HG02588 (cell line): ENCODE results near the gene EPN2.

Source experiments
- ATAC-seq: cut with Tn5 transposase; IDR thresholded peaks from one replicate; pipeline ENCODE4 v1.9.1; 2021; ENCODE audit warnings: mild to moderate bottlenecking, moderate library complexity; ENCODE audit not compliant: unreplicated experiment

The EPN2 gene

DNA sequence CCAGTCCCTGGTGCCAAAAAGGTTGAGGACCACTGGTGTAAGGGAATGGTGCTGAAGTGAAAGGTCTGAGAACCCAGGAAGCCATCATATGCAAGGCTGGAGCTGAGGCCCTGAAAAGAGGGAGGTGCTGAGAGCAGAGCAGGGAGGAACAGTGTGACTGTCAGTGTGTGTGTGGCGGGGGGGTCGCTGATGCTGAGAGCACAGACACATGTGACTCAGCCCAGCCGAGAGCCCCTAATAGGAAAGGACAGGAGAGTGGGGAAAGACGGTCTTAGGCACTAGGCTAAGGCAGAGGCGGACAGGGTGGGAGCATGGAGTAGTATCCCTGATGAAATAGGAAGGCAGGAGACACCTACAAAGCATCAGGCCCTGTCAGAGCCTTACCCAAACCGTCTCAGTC lies 124.2 kb downstream of the EPN2 start:
- no peak for ATAC-seq

DNA sequence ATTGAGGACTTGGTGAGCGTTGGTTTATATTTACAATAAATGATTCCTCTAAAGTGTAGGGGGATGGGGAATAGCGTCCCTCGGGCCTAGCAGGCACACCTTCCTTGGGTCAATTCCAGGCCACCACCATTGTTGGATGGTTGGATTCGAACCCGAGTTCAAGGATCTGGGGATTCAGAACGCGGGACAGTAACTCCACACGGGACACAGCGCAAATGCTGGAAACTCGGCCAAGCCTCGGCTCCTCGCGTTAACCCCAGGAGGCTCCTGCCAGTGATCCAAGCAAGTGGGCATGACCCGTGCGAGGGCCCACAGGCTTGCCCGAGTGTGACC lies 124.7 kb downstream of the EPN2 start:
- ATAC-seq, result no peak

DNA sequence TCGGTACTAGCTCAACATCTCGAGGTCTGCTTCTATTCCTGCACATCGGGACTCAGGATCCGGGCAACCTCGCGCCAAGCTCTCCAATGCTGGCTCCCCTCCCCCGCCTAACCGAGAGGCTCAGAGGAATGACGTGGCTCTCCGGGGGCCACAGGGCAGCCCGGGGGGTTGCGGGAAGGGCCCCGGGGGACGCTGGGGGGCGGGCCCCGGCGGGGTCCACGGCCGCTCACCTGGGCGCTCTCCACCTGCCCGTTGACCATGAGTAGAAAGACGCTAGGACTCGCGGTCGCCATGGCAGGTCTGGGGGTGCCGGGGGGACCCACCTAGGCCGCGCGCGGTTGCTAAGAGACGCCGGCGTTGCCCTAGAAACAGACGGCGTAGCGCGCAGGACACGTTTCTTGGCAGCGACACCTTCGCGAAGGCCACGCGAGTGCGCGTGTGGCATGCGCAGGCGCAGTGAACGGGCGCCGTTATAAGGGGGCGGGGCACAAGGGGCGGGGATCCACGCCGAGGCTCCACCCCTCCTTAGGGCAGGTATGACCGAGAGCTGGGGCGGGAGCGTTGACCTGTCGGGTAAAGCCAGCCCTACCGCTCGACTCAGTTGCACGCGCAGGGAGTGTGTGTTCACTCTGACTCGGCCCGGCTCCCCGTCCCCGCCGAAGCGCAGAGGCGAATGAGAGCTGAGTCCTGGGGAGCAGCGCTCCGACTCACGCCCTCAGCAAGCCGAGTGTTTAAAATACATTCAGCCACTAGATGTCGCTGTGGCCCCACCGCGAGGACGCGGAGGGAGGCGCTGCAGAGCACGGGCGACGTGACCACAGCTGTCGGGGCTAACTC lies 125.3 kb downstream of the EPN2 start, which contains the start of gene B9D1:
B9D1 (minus strand) TSS at position 447 of the 837 bp plus-strand sequence; CDS start at position 293, 154 bp downstream.
- ATAC-seq, result peak; percentile 75

DNA sequence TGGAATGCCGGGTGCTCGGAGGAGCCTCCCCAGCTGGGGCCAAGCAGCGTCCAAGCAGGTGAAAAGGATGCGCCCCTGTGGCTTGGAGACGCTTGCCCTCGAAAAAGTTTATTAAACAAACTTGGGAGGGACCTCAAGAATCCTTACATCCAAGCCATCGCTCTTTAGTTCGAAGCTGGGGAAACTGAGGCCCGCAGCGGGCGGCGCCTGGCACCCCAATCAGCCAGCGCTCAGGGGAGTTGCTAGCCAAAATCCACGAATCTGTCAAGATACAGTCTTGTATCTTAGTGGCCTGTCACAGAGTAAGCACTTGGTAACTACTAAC lies 125.9 kb downstream of the EPN2 start:
- no peak for ATAC-seq

DNA sequence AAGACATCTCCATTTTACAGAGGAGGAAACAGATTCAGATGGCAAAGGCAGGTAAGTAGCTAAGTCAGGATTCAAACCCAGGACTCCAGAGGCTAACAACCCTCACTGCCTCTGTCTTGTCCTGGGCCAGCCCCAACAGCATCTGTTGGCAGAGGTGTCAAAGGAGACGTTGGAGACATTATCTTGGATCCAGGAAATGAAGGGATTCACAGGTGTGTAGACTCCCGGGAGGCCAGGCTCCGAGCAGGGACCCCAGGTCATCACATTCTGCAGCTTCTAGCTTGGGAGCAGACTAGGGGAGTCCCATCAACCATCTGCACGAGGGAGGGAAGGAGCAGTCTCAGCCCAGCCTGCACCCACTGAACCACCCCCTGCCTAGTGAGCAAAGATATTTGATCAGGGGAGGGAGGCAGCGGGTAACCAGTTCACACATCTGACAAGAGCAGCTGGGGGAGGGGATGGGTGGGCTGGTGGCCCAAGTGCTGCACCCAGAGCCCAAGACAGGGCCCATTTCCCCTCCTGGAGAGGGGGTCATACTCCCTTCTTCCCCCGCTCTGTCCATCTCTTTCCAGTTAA lies 126.4 kb downstream of the EPN2 start:
- ATAC-seq, result no peak

DNA sequence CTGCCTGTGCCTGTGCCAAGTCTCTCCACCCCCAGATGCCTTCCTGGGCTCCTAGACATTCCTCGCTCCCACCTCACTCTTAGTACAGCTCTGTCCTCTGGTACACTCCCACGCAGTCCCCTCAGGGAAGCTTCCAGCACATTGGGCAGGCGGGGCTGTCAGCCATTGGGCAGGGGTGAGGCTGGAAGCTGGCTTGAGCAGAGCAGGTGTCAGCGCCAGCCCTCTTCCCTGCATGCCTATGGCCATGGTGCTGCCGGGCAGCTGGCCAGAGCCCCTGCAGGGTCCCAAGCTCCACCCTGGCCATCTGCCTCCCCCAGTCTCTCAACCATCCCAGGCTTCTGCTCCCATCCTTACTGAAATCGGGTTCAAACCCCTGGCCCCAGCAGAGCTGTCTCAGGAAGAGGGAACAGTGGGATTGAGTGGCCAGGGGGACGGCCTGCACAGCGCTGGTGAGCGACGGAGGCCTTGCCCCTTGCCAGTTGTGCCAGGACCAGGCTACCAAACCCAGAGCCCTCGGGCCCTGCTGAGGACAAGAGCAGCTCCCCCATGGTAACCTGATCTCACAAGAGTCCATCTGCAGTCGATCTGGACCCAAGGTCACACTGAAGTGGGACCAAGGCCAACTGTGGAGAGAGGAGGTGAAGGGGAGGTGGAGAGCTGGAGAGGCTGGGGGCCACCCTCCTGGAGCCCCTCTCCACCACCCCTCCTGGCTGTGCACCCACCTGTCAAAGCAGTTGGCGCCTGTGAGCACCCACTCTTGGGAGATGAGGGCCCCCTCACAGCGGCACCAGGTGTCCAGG lies 127.7 kb downstream of the EPN2 start:
- ATAC-seq, result no peak

DNA sequence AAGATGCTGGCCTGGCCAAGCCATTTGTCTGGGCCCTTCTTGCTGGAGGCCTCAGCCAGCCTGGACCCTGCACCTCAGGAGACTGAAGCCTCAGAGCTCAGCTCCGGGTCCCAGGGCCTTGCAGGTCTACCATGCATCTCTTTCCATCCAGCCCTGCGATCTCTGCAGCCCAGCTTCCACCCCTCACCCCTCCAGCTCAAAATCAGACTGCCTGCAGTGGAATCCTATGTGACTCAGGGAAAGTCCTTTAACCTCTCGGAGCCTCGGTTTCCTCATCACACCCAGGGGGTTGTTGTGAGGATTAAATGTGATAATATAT lies 128.3 kb downstream of the EPN2 start:
- no peak for ATAC-seq

DNA sequence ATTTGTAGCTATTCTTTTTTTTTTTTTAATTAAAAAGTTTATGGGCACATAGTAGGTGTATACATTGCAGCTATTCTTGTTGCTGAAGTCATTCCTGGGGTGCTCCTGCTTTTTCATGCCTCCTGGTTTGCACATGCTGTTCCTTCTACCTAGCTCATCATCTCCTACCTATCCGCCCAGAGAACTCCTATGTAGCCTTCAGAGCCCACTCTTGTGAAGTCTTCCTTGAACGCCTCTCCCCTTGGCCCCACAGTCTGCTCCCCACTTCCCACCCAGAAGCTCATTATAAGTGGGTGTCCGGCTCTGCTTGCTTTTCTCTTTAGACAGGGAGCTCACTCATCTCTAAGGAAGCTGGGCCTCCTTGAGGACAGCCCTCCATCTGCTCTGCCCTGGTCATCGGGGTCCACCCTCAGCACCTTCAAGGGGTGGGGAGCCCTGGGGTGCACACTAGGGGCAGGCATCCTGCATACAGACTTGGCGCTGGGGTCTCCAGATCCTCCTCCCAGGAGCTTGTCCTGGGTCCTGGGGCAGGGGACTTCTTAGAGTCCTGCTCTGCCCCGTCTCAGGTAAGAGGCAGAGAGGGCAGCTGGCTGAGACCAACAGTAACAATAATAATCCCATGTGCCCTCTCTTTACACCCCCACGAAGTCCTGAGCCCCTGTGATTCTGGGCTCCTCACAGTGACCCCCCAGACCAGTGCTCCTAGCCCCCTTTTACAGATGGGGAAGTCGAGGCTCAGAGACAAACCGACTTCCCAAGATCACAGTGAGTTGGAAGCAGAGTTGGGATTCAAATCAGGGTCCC lies 128.9 kb downstream of the EPN2 start:
- no peak for ATAC-seq

DNA sequence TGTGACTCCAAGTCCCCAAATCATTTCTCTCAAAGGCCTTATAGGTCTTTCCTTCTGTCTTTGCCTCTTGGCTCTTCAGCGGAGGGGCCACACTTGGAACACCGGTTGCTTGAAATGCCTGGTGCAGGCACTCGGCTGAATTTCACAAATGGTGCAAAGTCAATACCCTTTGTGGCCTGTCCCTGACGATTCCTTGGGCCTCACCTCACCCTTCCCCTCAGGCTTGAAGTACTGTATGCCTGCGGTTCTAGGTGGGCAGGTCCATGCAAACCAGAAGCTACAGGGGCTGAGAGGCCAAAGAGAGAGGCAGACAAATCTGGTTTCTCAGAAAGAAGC lies 129.4 kb downstream of the EPN2 start:
- ATAC-seq, result no peak

DNA sequence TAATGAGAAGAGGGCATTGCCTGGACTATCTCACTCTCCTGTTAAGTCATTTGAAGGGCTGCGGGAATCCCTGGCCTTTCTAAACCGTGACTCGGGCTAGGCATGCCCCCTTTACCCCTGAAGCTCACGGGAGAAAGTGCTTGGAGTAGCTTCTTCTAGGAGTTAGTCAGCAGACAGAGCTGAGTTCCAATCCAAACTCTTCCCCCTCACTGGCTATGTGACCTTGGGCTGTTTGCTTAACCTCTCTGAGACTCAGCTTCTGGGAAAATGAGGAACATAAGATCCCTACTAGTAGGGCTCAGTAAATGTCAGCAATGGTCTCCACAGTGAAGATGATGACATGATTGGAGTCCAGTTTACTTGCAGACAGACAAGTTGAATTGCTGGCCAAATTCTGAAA lies 131.1 kb downstream of the EPN2 start:
- no peak for ATAC-seq

DNA sequence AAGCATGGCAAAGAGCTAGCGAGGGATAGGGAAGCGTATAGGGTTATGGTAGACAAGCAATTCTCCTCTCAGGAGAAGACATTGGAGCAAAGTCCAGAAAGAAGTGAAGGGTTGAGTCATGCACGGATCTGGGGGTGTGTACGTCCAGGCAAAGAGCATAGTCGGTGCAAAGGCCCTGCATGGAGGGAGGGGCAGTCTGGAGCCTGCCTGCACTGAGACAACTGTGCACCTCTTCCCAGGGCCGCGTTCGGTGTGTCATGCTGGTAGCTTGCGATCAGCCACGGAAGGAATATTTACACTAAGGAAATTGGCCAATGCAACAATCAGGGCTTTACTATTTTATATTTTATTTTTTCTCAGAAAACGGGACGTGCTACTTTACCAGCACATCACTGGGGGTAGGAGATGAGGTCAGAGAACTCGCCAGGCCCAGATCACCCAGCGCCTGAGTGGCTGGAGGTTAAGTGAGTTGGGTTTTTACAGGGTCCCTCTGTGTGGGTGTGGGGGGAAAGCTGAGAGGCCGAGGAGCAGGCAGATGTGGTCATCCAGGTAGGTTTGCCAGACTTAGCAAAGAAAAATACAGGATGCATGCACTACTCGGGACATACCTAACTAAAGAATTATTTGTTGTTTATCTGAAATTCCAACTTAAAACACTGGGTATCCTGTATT lies 132.1 kb downstream of the EPN2 start:
- no peak for ATAC-seq

DNA sequence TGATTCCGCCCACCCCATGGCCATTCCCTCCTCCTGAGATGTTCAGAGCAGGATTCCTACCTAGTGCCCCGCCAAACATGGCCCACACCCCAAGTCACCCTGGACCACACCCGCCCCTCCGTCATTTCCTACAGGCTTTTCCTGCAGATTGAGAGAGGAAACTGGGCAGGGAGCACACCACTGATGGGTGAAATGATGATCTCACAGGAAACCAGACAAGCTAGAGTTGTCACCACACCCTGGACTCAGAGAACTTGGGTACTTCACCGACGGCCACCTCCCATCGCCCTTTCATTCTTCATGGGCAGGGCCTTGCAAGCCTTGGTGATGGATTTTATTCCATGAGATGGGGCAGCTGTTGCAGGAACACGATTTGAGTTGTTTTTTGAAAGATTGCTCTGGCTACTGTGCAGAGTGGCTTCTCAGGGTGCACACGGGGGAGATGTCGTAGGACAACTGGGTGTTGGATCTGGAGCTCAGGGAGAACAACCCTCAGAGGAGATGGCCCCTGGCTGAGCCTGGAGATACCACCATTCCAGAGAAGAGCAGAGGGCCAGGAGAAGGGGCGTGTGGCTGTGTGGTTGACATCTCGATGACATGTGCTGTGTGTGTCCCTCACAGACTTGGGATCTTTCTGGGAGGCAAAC lies 132.8 kb downstream of the EPN2 start:
- peak; percentile 15 for ATAC-seq

DNA sequence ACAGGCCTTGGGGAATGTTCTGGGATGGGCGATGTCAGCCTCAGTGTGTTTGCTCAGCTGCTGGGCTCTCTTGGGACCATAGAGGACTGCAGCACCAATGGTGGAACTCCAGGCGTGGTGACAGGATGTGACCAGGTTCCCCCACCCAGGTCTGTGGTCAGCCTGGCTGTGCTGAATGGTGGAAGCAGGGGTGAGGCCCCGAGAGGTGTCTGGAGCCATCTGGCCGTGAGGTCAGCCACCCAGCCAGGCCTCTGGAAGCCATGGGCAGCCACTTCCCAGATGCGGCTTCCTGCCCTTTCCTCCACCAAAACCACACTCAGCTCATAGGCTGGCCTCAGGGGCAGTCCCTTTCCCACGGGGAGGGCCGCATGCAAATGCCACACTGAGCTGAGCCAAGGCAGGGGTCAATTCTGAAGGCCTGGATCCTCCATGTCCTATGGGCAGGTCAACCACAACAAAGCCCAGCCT lies 133.4 kb downstream of the EPN2 start:
- peak; percentile 57 for ATAC-seq

DNA sequence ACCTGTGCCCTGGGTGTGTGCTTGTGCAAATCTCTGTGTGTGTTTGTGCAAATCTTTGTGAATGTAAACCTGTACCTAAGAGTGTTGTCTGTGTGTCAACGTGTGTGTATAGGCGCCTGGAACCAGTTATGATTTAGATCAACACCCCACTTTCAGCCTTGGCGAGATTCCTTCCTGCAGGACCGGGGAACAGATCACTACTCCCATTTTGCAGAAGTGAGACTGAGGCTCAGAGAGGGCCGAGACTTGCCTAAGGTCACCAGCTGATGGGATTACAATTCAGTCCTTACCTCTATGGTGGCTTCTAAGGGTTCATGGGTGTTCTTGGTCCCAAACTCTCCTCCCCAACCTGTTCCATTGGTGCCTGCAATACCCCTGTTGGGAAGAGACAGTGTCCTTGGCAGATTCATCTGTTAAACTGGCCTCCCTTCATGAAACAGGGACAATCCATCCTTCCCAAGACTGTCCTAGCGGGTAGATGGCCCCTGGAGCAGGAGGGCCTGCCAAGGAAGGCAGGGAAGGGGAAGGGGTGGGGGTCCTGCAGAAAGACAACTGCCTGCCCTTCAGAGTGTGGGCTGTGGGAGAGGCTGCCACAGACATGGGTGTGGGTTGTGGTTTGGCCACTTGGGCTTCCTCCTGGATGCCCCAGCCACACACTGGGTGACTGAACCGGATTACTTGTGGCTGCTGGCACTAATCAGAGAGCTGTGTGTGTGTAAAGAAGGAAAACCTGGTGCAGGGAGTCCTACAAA lies 134.3 kb downstream of the EPN2 start:
- ATAC-seq, result no peak

DNA sequence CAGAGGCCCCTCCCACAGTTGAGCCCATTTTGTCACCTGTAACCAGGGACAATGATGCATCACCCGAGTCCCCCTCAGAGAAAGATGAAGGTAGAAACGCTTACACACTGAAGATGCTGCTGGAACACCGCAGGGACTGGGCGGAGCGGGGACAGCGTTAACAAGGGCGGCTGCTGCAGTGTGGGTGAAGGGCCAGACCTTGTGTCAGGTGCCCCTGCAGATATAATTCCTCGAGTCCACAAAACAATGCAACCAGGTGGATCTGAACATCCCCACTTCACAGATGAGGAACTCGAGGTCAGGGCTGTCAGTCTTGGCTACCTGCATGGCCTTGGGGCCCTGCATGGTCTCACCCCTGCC lies 134.8 kb downstream of the EPN2 start:
- ATAC-seq, result no peak

DNA sequence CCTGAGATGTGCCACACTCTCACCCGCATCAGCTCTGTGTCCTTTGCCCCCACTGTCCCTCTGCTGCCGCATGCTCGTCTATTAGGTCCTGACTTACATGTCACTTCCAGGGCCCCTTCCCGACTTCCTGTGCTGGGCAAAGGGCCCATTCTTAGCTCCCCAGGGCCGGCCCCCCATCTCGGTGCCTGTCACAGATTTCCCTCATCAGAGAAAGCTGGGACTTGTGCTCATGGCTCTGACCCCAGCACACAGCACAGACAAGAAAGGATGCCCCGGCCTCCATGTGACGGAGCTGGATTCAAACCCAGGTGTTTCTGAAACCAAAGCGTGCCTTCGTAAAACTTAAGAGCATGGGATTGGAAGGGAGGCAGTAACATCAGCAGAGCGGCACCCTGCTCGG lies 135.3 kb downstream of the EPN2 start:
- no peak for ATAC-seq

DNA sequence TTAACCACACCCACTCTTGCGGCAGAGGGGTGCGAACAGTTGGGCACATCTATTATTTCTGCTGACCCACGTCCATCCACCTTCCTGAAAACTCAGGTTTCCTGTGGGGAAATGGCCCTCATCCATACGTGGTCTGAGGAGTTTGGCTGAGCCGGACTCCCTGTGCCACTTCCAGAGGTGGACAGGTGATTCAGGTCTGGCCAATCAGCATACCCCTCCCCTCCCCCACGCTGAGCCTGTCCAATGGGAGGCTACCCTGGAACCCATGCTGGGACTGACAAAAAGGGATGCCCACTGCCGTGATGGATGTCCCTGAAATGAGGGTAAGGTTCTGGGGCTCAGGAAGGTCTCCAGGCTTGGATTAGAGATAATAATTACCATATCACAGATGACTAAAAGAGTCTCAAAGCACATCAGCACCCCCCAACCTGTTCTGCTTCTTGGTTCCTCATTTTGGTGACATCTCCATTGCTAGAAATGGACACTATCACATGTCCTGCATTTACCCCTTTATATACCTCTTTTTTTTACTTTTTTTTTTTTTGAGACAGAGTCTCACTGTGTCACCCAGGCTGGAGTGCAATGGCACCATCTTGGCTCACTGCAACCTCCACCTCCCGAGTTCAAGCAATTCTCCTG lies 135.8 kb downstream of the EPN2 start:
- ATAC-seq, result no peak

DNA sequence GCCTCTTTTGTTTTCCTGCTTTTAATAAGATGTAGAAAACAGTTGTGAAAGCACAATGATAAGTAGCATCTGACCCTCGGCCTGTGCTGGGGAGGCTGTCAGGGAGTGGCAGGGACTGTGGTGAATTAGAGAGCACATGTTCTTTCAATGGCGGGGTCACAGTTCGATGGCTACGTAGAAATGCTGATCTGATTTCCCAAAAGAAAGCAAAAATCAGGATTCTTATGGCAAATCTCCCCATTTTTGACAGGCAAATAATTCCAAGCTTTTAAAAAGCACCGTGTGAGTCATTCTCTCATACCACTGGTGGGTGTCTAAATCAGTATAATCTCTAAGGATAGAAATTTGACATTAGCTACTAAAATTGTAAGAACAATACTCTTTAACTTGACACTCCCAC lies 137.0 kb downstream of the EPN2 start:
- ATAC-seq, result no peak

DNA sequence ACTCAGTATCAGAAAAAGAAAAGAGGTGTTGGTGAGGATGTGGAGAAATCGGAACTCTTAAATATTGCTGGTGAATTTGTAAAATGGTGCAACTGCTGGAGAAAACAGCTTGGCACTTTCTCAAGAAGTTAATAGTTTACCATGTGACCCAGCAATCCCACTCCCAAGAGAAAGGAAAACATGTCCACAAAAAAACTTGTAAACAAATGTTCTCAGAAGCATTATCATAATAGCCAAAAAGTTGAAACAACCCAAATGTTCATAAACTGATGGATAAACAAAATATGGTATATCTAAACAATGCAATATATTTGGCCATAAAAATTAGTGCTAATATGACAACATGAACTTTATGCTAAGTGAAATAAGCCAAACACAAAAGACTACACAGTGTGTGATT lies 138.6 kb downstream of the EPN2 start:
- ATAC-seq, result no peak
